SJCRH30 (cell line): ENCODE data around the gene PIP4P1. TPM values are rescaled to one million over a fixed set of nuclear protein-coding genes. Genes with fewer than 3 reads are reported as not detected.

ENCODE experiments used
- DNase-seq, 2 experiments: peaks; one replicate each; pipeline ENCODE4 v3.0.0-alpha.2; 2015 to 2020
- H3K27ac ChIP-seq: fragments of 250-450 bp; sonication (Bioruptor Pico); 2 replicates; pipeline ENCODE4 v1.5.1; 2020; ENCODE audit warnings: mild to moderate bottlenecking, moderate library complexity
- H3K27me3 ChIP-seq: fragments of 250-450 bp; sonication (Bioruptor Pico); 2 replicates; pipeline ENCODE4 v1.5.1; 2020; ENCODE audit warnings: mild to moderate bottlenecking, moderate library complexity
- H3K36me3 ChIP-seq: fragments of 250-450 bp; sonication (Bioruptor Pico); 2 replicates; pipeline ENCODE4 v1.5.1; 2020; ENCODE audit warnings: mild to moderate bottlenecking, moderate library complexity
- H3K4me1 ChIP-seq: fragments of 250-450 bp; sonication (Bioruptor Pico); 2 replicates; pipeline ENCODE4 v1.5.1; 2020; ENCODE audit warnings: mild to moderate bottlenecking, moderate library complexity
- H3K4me3 ChIP-seq: fragments of 250-450 bp; sonication (Bioruptor Pico); 2 replicates; pipeline ENCODE4 v1.5.1; 2020; ENCODE audit warnings: mild to moderate bottlenecking, moderate library complexity
- H3K9me3 ChIP-seq: fragments of 250-450 bp; sonication (Bioruptor Pico); replicated peaks from 2 replicates; pipeline ENCODE4 v1.5.1; 2020; ENCODE audit warnings: mild to moderate bottlenecking, moderate library complexity
- total RNA-seq: library from RNA; depleted of rRNA; stranded (reverse); fragments of >200 nt; shearing (Covaris generic); gene quantifications from 2 replicates; pipeline ENCODE4 v1.2.3, GENCODE V29; 2014

The PIP4P1 gene
- total RNA-seq, 1 experiment from 2014 or later, result 25.0 TPM

DNA sequence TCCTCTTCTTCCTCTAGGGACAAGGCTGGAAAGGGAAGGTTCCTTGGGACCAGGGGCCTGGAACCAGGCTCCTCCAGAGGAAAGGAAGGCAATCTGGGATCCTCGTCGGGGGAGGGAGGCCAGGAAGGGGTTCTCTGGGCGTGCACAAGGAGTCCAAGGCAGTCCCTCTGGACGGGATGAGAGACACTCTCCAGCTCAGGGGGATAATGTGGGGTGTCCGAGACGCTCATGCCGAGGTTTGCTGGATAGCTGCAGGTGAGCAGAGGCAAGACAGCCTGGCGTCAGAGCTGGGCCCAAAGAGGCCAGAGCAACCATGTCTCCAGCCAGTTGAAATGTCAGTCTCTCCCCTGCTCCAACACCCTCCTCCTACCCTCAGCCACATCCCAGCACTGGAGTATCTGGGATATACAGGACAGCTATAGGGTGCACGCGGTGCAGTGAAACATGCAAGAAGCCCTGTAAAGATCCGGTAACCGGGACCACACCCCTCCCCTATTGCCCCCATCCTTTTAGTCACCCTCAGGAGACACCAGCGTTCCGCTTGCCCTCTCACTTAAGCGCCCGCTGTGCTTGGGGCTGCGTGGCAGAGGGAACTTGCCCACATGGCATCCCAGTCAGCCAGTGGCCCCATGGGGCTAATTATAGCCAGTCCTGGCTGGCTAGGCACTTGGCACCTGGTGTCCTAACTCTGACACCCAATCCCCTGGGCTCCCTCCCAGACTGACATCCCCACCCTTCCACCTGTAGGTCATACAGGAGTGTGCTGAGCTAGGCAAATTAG lies 25.5 kb downstream of the PIP4P1 start, which contains the start of gene KLHL33:
KLHL33 (minus strand) TSS at position 585 of the 781 bp plus-strand sequence; CDS start at position 230, 355 bp downstream.
- Histone ChIP-seq H3K4me3 (no peak within 1 kb of the TSS), H3K9me3 (no peaks in the 10 kb centered on the region)
- DNase-seq, result no peak

DNA sequence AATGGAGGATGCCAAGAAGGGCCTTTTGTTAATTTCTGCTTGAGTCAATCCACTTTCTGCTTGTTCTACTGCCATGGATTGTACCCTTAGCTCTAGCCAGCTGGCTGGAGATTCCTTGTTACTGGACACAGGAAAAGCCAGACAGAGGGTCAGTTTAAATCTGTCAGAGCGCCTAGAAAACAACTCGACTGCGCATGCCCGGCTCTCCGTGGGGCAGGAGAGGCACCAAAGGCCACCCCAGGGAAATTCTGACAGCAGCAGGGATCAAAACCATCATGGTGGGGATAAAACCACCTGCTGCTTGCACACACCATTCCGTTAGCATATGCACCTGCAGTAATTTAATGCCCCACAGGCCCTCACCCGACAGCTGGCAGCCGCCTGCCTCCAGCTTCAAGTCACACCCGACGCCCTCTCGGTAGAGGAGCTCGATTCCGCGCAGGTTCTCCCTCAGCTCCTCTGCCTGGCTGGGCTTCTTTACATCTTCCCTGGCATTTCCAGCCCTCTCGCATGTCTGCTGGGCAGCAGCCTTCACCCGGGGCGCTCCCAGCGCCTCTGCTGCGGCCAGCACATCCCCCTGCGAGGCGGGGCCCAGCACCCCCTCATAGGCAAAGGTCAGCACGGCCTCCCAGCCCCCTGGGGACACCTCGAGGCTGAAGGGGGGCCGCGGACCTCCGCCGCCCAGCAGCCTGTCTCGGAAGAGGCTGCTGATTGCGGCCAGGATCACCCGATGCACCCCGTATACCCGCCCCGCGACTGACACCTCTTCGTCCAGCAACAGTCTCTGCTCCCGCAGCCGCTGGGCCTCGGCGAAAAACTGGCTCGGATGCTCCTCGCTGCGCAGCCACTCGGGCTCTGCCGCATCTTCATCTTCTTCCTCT lies 26.3 kb downstream of the PIP4P1 start:
- no peaks in the 10 kb centered on the region for H3K36me3 ChIP-seq
- H3K4me1 ChIP-seq, result no peaks in the 10 kb centered on the region
- DNase-seq, result no peak
- H3K4me3 ChIP-seq, result no peak overlapping the region
- no peaks in the 10 kb centered on the region for H3K27me3 ChIP-seq
- H3K9me3 ChIP-seq, result no peaks in the 10 kb centered on the region
- no peak overlapping the region for H3K27ac ChIP-seq

More for the DNA sequence above, 25.5 kb downstream of the PIP4P1 start, which contains the start of gene KLHL33:
- H3K27ac ChIP-seq, result no peak within 1 kb of the TSS
- H3K27me3 ChIP-seq, result no peaks in the 10 kb centered on the region
- H3K4me1 ChIP-seq, result no peaks in the 10 kb centered on the region
- H3K36me3 ChIP-seq, result no peaks in the 10 kb centered on the region

DNA sequence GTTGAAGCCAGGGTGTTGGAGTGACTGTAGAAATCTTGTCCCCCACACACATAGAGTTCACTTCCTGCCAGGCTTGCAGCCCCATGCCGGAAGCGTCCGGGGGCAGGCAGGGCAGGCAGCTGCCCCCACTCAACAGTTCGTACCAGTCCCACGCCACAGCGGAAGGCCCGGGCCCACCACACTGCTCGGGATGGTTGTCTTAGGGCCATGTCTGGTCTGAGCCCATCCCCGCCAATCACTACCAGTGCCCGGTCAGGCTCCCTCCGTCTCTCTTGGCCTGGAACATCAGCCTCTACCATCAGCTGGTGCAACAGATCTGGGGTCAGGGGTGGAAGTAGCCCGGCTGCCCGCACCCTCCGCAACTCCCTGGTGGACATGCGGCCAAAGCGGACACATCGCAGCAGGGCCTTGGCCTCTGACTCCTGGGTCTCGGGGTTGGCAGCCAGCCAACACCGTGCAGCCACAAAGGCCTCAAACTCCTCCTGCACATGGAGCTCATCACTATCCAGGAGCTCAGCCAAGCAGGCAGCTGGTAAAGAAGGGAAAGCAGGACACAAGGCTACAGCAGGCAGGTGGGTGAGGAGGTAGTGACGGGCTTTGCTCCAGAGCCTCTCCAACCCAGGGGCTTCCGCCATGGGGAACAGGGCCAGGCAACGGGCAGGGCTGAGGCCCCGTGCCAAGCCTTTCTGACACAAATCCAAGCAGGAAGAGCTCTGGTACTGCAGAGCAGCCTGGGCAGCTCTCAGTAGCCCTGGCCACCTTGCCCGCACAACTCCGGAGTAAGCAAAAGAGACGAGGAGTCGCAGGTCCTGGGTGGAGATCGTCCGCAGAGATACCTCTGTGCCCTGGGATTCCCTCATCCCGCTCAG lies 31.2 kb downstream of the PIP4P1 start:
- H3K4me1 ChIP-seq, result peaks cover 2% of the 10 kb centered on the region; the same call in 1 of the 2 replicates
- no peak overlapping the region for H3K4me3 ChIP-seq
- no peaks in the 10 kb centered on the region for H3K36me3 ChIP-seq
- no peaks in the 10 kb centered on the region for H3K27me3 ChIP-seq
- no peaks in the 10 kb centered on the region for H3K9me3 ChIP-seq
- DNase-seq, result no peak
- no peak overlapping the region for H3K27ac ChIP-seq

DNA sequence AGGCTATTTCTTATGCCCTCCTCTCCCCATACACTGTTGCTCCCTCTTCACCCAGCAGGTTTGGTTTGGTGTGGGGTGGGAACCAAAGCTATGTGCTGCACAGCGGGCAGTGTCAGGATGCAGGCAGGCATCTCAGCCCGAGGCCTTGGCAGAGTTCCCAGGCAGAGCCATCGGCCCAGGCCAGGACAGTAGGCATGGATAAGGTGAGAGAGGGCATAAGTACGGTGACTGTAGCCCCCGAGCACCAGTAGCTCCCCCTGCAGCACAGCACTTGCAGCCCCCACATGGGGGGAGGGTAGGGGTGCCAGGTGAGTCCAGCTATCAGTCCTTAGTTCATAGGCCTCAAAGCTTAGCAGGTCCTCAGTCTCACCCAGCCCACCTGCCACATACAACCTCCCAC lies 32.4 kb downstream of the PIP4P1 start:
- H3K27ac ChIP-seq, result no peak overlapping the region
- no peak for DNase-seq
- H3K4me3 ChIP-seq, result no peak overlapping the region
- H3K4me1 ChIP-seq, result peaks cover 2% of the 10 kb centered on the region; the same call in 1 of the 2 replicates
- H3K27me3 ChIP-seq, result no peaks in the 10 kb centered on the region
- no peaks in the 10 kb centered on the region for H3K9me3 ChIP-seq
- no peaks in the 10 kb centered on the region for H3K36me3 ChIP-seq

DNA sequence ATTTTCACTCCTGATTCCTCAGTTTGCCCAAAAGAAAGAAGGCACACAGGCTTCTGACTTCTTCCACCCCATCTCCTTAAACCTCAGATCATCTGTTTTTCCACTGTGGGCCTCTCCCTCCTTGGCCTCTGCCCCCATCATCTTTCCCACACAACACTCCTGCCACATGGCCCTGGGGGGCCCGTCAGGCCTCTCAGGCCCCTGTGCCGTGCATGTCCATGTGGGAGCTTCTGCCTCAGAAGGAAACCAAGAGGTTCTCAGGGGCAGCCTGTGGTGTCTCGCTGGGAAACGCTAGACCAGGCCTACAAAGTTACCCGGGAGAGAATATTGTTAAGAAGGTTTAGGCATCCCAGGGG lies 33.2 kb downstream of the PIP4P1 start:
- no peaks in the 10 kb centered on the region for H3K9me3 ChIP-seq
- H3K4me1 ChIP-seq, result peaks cover 2% of the 10 kb centered on the region; the same call in 1 of the 2 replicates
- DNase-seq, result no peak
- no peak overlapping the region for H3K4me3 ChIP-seq
- H3K27me3 ChIP-seq, result no peaks in the 10 kb centered on the region
- H3K36me3 ChIP-seq, result no peaks in the 10 kb centered on the region
- no peak overlapping the region for H3K27ac ChIP-seq

DNA sequence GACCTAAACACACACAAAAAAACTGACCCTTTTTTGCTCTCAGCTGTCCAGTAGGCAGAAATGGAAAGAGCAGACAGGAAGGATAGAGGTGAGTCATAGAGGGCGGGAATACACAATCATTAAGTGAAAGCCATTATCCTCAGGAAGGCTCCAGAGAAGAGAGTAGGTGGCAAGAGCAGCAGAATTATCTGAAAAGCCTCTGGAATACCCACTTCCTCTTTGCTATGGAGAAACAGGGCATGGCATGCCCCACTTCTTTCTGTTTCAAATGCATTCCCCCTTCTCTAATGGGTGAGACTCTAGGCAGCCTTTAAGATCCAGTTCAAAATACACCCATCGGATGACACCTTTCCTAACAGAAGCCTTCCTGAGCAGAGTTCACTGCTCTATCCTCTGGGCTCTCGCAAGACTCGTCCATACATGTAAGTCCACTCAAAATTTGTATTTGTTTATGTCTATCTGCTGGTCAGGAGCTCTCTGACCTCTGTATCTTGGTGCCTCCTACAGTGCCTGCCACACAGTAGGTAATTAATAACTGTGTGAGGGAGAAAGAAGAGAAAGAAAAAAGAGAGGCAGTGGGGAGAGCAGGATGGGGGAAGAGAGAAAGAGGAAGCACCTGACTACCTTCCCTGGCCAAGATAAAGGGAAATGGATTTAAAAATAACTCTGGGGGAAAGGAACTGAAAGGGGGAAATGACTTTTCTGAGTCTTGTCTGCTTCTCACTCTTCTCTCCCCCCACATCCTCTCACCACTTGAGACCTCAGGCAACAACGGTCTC lies 33.8 kb downstream of the PIP4P1 start:
- H3K4me3 ChIP-seq, result no peak overlapping the region
- no peak overlapping the region for H3K27ac ChIP-seq
- peak in 1 of 2 experiments; percentile 21 for DNase-seq
- no peaks in the 10 kb centered on the region for H3K36me3 ChIP-seq
- H3K4me1 ChIP-seq, result peaks cover 2% of the 10 kb centered on the region; the same call in 1 of the 2 replicates
- H3K27me3 ChIP-seq, result no peaks in the 10 kb centered on the region
- no peaks in the 10 kb centered on the region for H3K9me3 ChIP-seq

DNA sequence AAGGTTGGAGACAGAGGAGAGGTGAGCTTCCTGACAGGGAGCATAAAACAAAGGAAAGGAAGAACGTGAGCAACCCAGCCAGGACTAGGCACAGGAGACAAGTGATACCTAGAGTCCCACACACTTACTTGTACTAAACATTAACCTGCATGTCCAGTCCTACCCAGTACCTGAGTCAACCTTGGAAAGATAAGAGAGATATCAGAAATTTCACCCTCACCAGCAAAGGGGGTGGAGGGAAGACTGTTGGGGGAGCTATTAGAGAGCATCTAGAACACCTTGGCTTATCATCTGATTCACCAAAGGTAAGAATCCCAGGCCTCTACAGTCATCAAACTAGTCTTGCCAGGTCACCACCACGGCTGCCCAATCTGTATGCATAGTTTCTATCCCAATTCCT lies 36.4 kb downstream of the PIP4P1 start:
- no peaks in the 10 kb centered on the region for H3K27me3 ChIP-seq
- H3K9me3 ChIP-seq, result no peaks in the 10 kb centered on the region
- DNase-seq, result no peak
- no peak overlapping the region for H3K4me3 ChIP-seq
- H3K36me3 ChIP-seq, result no peaks in the 10 kb centered on the region
- H3K27ac ChIP-seq, result no peak overlapping the region
- peaks cover 2% of the 10 kb centered on the region; the same call in 1 of the 2 replicates for H3K4me1 ChIP-seq

DNA sequence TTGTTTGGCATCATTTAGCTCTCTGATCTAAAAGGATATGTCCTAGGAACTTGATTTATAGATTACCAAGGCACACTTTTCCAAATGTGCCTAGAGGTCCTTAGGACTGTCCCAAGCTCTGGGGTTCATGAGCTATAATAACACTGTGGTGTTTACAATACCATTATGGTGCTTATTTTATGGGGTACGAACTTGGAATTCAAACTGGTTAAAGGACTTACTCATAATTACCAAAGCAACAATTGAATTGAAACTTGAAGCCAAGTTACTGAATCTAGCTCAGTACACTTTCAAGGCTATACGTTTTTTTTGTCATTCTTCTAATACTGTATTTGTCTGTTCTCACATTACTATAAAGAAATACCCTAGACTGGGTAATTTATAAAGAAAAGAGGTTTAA lies 38.3 kb downstream of the PIP4P1 start:
- no peak for DNase-seq
- Histone ChIP-seq H3K27ac (no peak overlapping the region), H3K36me3 (no peaks in the 10 kb centered on the region), H3K27me3 (no peaks in the 10 kb centered on the region), H3K4me3 (no peak overlapping the region), H3K9me3 (no peaks in the 10 kb centered on the region), H3K4me1 (peaks cover 2% of the 10 kb centered on the region; the same call in 1 of the 2 replicates)

DNA sequence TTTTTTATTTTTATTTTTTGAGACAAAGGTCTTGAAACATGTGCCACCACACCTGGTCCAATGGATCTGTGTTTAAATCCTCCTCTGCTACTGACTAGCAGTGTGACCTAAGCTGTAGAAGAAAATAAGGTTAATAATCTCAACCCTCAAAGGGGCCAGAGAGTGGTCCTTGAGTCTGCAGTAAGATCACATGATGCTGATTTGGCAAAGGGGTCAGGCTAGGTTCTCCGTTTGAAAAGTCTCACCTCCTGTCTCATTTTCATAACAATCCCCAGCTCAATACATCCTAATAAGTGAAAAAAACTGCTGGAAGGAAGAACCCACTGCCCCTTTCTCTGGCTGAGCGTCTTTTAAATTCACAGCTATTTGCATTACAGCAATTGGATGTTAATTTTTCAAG lies 40.0 kb downstream of the PIP4P1 start:
- Histone ChIP-seq H3K4me3 (no peak overlapping the region), H3K27me3 (no peaks in the 10 kb centered on the region), H3K4me1 (no peaks in the 10 kb centered on the region), H3K27ac (no peak overlapping the region), H3K36me3 (no peaks in the 10 kb centered on the region), H3K9me3 (no peaks in the 10 kb centered on the region)
- no peak for DNase-seq

DNA sequence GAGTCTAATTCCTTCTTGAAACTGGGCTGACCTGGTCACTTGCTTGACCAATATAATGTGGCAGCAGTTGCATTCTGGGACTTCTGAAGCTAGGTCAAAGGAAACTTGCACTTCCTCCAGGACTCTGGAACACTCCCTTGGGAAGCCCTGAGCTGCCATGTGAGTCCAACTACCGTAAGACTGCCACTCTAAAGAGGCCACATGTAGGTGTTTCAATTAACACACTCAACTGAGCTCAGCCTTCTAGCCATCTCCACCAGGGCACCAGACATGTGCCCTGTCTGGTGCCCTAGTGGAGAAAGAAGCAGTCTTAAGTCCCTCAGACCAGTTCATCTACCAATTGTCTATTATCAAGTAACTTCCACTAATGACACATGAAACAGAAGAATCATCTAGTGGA lies 41.8 kb downstream of the PIP4P1 start:
- H3K4me1 ChIP-seq, result no peaks in the 10 kb centered on the region
- DNase-seq, result no peak
- no peaks in the 10 kb centered on the region for H3K36me3 ChIP-seq
- H3K27me3 ChIP-seq, result no peaks in the 10 kb centered on the region
- H3K27ac ChIP-seq, result no peak overlapping the region
- H3K4me3 ChIP-seq, result no peak overlapping the region
- H3K9me3 ChIP-seq, result no peaks in the 10 kb centered on the region

DNA sequence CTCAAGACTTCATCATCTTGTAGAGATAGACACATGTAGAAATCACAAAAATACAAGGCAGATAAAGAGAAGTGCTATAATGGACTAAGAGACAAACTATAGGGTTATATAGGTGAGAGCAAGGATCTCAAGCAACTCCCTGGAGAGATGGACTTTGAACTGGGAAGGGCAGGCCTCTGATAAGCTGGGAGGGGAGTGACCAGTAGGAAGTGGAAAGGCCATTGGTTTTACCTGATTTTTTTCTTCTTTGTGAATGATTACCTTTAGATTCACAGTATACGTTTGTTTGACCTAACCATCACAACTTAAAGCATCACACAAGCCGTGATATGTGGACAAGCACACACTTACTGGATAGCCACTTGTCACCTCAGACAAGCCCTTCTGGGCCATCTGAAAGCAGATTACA lies 42.7 kb downstream of the PIP4P1 start:
- no peak for DNase-seq
- Histone ChIP-seq H3K27ac (no peak overlapping the region), H3K36me3 (no peaks in the 10 kb centered on the region), H3K4me1 (no peaks in the 10 kb centered on the region), H3K4me3 (no peak overlapping the region), H3K9me3 (no peaks in the 10 kb centered on the region), H3K27me3 (no peaks in the 10 kb centered on the region)

DNA sequence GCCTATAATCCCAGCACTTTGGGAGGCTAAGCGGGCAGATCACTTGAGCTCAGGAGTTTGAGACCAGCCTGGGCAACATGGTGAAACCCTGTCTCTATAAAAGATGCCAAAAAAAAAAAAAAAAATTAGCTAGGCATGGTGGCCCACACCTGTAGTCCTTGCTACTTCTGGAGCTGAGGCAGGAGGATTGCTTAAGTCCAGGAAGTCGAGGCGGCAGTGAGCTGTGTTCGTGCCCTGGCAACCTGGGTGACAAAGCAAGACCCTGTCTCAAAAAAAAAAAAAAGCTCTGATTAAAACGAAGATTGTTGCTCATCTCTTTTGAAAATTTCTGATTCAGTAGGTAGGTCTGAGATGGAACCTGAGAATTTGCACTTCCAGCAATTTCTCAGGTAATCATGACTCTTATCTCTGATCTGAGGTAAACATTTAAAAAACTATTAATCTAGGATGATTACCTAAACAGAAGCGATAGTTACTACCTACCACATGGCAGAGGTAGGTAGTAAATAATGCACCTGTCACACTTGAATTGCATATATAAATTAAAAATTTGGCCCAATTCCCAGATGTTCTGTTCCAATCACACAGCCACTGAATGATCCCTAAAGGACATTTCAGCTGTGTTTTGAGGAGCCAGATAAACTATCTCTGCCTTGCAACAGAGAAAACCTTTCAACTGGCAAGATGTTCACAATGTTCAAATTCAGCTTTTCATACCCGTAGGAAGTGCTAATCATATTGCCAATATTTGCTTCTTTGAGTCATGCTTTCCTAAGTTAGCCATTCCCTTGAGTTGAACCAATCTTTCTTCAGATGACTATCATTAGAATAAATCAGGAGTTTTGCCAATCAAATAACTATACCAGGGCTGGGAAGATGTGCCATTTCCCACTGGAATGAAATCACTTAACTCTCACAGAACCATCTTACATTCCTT lies 43.7 kb downstream of the PIP4P1 start:
- Histone ChIP-seq H3K27me3 (no peaks in the 10 kb centered on the region), H3K4me3 (no peak overlapping the region), H3K36me3 (no peaks in the 10 kb centered on the region), H3K9me3 (no peaks in the 10 kb centered on the region), H3K27ac (no peak overlapping the region), H3K4me1 (no peaks in the 10 kb centered on the region)
- no peak for DNase-seq

DNA sequence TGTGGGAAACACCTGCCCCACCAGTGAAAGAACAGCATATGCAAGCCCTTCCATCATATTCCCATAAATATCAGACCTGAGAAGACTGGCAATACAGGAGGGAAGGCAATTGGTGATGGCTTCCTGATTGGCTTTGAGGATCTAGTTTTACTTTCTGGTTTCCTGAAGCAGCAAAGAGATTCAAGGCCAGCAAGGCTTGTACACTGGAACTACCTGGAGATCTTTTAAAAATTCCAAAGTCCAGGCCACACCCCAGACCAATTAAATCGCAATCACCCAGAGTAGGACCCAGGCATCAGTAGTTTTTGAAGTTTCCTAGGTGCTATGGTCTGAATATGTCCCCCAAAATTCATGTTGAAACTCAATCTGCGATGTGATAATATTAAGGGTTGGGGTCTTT lies 45.0 kb downstream of the PIP4P1 start:
- no peak for DNase-seq
- Histone ChIP-seq H3K36me3 (no peaks in the 10 kb centered on the region), H3K4me3 (no peak overlapping the region), H3K9me3 (no peaks in the 10 kb centered on the region), H3K27me3 (no peaks in the 10 kb centered on the region), H3K27ac (no peak overlapping the region), H3K4me1 (no peaks in the 10 kb centered on the region)
